ENCODE data around the gene PSORS1C1.

Gene PSORS1C1

GRCh38 chr6:31114970-31115849 lies 610 bp downstream of the PSORS1C1 start:
- H3K27me3 ChIP-seq (replicated peaks; ENCODE audit: control insufficient read depth, insufficient read depth, low read length, poor library complexity, severe bottlenecking): no peaks in the 10 kb centered on the region
- H3K9me3 ChIP-seq (ENCODE audit: control insufficient read depth, low read length): no peaks in the 10 kb centered on the region
- no peak overlapping the region for H3K4me3 ChIP-seq (ENCODE audit: insufficient read depth, low read depth, low read length, poor library complexity, severe bottlenecking)
- no peaks in the 10 kb centered on the region for H3K4me1 ChIP-seq (ENCODE audit: control insufficient read depth, insufficient read depth, low read length, poor library complexity, severe bottlenecking)
- no peak overlapping the region for H3K27ac ChIP-seq (ENCODE audit: insufficient read depth, low read length, poor library complexity, severe bottlenecking)
- no peaks in the 10 kb centered on the region for H3K36me3 ChIP-seq (ENCODE audit: control insufficient read depth, insufficient read depth, low read length)
- no peak for DNase-seq

DNA sequence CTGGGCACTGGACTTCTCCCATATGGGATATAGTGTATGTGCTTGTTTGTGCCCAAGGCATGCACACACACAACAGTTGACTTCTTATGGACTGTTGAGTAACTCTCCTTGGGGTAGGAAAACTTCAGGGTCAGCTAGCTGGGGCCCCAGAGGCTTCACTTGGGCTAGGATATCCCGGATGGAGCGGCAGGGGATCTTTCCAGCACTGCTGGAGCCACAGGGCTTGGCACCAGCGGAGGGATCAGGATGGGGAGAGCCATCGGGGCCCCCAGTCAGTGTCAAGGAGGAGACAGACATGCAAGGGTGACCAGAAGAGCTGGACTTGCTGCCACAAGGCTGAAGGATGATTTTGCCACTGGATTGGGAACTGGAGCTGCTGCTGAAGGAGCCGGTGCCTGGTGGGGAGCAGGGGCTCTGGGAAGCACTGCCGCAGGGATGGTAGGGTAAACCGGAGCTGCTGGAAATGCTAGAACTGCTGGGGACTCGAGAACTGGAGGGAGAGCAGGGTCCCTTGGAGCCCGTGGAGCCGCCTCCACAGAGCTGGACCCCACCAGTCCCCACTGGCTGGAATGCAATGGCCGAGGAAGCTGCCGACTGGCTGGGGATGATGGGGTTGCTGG lies 1.5 kb downstream of the PSORS1C1 start:
- Histone ChIP-seq H3K27me3 (replicated peaks; ENCODE audit: control insufficient read depth, insufficient read depth, low read length, poor library complexity, severe bottlenecking) (no peaks in the 10 kb centered on the region), H3K4me1 (ENCODE audit: control insufficient read depth, insufficient read depth, low read length, poor library complexity, severe bottlenecking) (no peaks in the 10 kb centered on the region), H3K27ac (ENCODE audit: insufficient read depth, low read length, poor library complexity, severe bottlenecking) (no peak overlapping the region), H3K36me3 (ENCODE audit: control insufficient read depth, insufficient read depth, low read length) (no peaks in the 10 kb centered on the region), H3K4me3 (ENCODE audit: insufficient read depth, low read depth, low read length, poor library complexity, severe bottlenecking) (no peak overlapping the region), H3K9me3 (ENCODE audit: control insufficient read depth, low read length) (no peaks in the 10 kb centered on the region)
- DNase-seq: no peak

GRCh38 chr6:31116661-31117385 lies 2.2 kb downstream of the PSORS1C1 start:
- H3K4me3 ChIP-seq (ENCODE audit: insufficient read depth, low read depth, low read length, poor library complexity, severe bottlenecking): no peak overlapping the region
- DNase-seq: no peak
- no peaks in the 10 kb centered on the region for H3K27me3 ChIP-seq (replicated peaks; ENCODE audit: control insufficient read depth, insufficient read depth, low read length, poor library complexity, severe bottlenecking)
- no peaks in the 10 kb centered on the region for H3K9me3 ChIP-seq (ENCODE audit: control insufficient read depth, low read length)
- no peaks in the 10 kb centered on the region for H3K36me3 ChIP-seq (ENCODE audit: control insufficient read depth, insufficient read depth, low read length)
- no peaks in the 10 kb centered on the region for H3K4me1 ChIP-seq (ENCODE audit: control insufficient read depth, insufficient read depth, low read length, poor library complexity, severe bottlenecking)
- H3K27ac ChIP-seq (ENCODE audit: insufficient read depth, low read length, poor library complexity, severe bottlenecking): no peak overlapping the region

GRCh38 chr6:31118178-31118577 lies 3.6 kb downstream of the PSORS1C1 start:
- Histone ChIP-seq H3K4me3 (ENCODE audit: insufficient read depth, low read depth, low read length, poor library complexity, severe bottlenecking) (no peak overlapping the region), H3K27me3 (replicated peaks; ENCODE audit: control insufficient read depth, insufficient read depth, low read length, poor library complexity, severe bottlenecking) (no peaks in the 10 kb centered on the region), H3K36me3 (ENCODE audit: control insufficient read depth, insufficient read depth, low read length) (no peaks in the 10 kb centered on the region), H3K27ac (ENCODE audit: insufficient read depth, low read length, poor library complexity, severe bottlenecking) (no peak overlapping the region), H3K9me3 (ENCODE audit: control insufficient read depth, low read length) (no peaks in the 10 kb centered on the region), H3K4me1 (ENCODE audit: control insufficient read depth, insufficient read depth, low read length, poor library complexity, severe bottlenecking) (no peaks in the 10 kb centered on the region)
- DNase-seq: no peak

DNA sequence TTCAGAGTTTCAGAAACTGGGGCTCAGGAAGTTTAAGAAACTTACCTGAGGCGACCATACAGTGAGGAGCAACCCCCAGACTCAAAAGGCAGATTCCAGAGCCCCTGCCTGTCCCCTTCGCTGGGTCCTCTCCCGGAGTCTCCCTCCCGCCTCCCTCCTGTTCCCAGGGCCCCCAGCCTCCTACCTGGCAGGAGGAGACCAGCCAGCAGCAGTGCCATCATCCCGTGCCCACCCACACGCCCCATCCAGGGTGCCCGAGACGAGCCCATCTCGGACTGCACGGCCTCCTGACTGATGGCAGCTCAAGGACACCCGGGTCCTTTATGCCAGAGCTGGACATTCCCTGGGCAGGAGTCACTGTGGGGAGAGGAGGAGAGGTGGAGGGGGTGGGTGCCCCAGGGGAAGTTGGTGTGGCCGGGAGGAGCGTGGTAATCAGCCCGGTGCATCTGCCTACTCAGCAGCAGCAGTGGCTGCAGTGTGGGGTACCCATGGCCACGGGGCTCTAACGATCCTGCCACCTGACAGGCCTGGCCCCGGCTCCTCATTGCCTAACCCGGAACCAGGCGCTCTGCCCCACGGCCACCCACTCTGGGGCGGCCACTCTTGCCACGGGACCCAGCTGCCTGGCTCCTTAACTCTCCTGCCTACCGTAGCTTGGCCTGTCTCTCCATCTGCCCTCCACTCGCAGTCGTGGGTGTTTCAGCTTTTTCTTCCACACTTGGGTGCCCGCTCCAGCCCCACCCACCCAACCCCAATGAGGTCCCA lies 5.7 kb downstream of the PSORS1C1 start, which contains the start of gene CDSN:
TSS of gene CDSN (minus strand) at position 296 of the 765 bp plus-strand sequence. CDS start at position 269, 27 bp downstream.
- no peak within 1 kb of the TSS for H3K27ac ChIP-seq (ENCODE audit: insufficient read depth, low read length, poor library complexity, severe bottlenecking)
- DNase-seq: no peak
- H3K27me3 ChIP-seq (replicated peaks; ENCODE audit: control insufficient read depth, insufficient read depth, low read length, poor library complexity, severe bottlenecking): no peaks in the 10 kb centered on the region
- H3K9me3 ChIP-seq (ENCODE audit: control insufficient read depth, low read length): no peaks in the 10 kb centered on the region
- no peak within 1 kb of the TSS for H3K4me3 ChIP-seq (ENCODE audit: insufficient read depth, low read depth, low read length, poor library complexity, severe bottlenecking)
- H3K4me1 ChIP-seq (ENCODE audit: control insufficient read depth, insufficient read depth, low read length, poor library complexity, severe bottlenecking): no peaks in the 10 kb centered on the region
- H3K36me3 ChIP-seq (ENCODE audit: control insufficient read depth, insufficient read depth, low read length): no peaks in the 10 kb centered on the region

DNA sequence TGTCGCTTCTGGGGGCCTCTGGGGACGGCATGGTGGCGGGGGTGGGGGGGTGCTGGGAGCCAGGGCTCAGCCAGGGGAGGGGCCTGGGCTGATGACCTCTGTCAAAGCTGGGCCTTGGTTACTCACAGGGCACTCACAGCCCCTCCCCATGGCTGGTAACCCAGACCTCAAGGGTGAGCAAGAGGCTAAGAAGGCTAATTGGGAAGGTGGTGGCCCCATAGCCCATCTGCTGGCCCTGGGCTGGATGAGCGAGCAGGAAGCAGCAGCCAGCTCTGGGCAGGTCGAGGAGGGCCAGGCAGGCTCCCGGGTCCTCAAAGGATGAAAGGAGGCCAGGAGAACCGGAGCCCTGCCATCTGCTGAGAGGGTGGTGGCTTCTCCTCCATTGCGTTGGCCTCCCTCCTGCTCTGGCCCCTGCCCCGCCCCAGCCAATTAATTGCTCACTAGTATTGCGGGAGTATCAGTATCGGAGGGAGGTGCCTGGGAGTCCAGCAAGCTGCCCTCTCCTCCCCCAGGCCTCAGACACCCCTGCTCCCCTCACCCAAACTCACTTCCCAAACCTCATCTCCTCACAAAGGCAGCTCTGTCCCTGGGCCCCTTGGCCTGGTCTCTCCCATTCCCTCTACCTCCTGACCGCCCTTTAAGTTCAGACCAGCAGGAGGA lies 6.7 kb downstream of the PSORS1C1 start:
- DNase-seq: no peak
- H3K4me3 ChIP-seq (ENCODE audit: insufficient read depth, low read depth, low read length, poor library complexity, severe bottlenecking): no peak overlapping the region
- H3K9me3 ChIP-seq (ENCODE audit: control insufficient read depth, low read length): no peaks in the 10 kb centered on the region
- H3K27me3 ChIP-seq (replicated peaks; ENCODE audit: control insufficient read depth, insufficient read depth, low read length, poor library complexity, severe bottlenecking): no peaks in the 10 kb centered on the region
- H3K27ac ChIP-seq (ENCODE audit: insufficient read depth, low read length, poor library complexity, severe bottlenecking): no peak overlapping the region
- H3K4me1 ChIP-seq (ENCODE audit: control insufficient read depth, insufficient read depth, low read length, poor library complexity, severe bottlenecking): no peaks in the 10 kb centered on the region
- H3K36me3 ChIP-seq (ENCODE audit: control insufficient read depth, insufficient read depth, low read length): no peaks in the 10 kb centered on the region

DNA sequence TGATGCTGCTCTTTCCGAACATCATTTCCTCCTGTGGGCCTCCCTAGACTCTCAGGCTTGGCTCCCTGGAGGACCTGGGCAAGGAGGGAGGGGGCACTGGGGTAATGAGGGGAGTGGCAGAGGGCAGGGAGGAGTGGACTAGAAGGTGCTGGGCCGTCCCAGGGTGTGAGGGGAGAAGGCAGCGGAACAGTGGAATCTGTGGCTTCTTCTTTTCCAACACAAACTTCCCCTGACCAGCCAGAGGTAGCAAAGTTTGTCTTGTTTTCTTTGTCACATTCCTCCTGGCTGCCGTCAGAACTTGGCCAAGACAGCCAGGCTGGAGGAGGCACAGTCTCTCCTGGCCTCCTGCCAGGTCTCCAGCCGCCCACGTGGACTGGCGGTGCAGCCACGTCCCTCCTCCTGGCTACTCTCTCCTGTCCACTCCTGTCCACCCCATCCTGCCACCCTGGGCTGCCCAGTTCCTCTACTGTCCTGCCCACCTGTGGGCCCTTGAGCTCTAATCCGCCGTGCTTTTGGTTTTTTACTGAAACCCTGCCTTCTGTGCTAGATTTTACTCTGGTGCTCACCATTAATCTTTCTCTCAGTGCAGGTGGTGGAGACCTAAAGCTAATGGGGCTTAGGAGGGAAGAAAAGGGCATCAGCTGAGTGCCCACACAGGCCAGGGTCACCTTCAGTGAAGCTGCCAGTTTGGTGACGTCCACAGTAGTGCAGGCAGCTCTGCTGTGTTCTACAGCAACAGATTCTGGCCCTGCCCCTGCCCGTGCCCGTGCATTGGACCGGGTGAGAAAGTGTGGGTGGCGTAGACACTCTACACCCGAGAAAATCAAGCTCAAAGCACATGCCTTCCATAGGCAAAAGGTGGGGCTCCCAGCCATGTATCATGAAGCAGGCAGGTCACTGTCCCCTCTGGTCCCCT lies 8.4 kb downstream of the PSORS1C1 start:
- no peaks in the 10 kb centered on the region for H3K4me1 ChIP-seq (ENCODE audit: control insufficient read depth, insufficient read depth, low read length, poor library complexity, severe bottlenecking)
- no peak overlapping the region for H3K27ac ChIP-seq (ENCODE audit: insufficient read depth, low read length, poor library complexity, severe bottlenecking)
- no peaks in the 10 kb centered on the region for H3K9me3 ChIP-seq (ENCODE audit: control insufficient read depth, low read length)
- H3K36me3 ChIP-seq (ENCODE audit: control insufficient read depth, insufficient read depth, low read length): no peaks in the 10 kb centered on the region
- no peak overlapping the region for H3K4me3 ChIP-seq (ENCODE audit: insufficient read depth, low read depth, low read length, poor library complexity, severe bottlenecking)
- DNase-seq: no peak
- no peaks in the 10 kb centered on the region for H3K27me3 ChIP-seq (replicated peaks; ENCODE audit: control insufficient read depth, insufficient read depth, low read length, poor library complexity, severe bottlenecking)

DNA sequence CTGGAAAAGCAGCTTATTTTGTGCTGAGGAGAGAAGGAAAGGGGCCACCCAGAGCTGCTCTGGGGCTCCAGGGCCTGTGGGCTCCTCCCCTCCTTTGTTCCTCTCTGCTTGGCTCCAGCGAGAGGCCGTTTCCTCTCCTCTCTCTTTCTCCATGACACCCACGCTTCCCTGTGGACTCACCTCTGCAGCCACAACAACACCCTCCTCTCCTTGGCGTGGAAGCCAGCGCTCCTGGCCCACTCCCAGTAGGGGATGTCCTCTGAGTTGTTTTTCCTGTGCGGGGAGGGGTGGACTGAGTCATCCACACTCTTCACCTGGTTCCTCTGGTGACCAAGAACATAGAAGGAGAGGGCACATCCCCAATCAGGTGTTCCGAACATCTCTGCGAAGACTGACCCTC lies 10.6 kb downstream of the PSORS1C1 start:
- no peak overlapping the region for H3K27ac ChIP-seq (ENCODE audit: insufficient read depth, low read length, poor library complexity, severe bottlenecking)
- no peak for DNase-seq
- no peaks in the 10 kb centered on the region for H3K36me3 ChIP-seq (ENCODE audit: control insufficient read depth, insufficient read depth, low read length)
- no peak overlapping the region for H3K4me3 ChIP-seq (ENCODE audit: insufficient read depth, low read depth, low read length, poor library complexity, severe bottlenecking)
- H3K4me1 ChIP-seq (ENCODE audit: control insufficient read depth, insufficient read depth, low read length, poor library complexity, severe bottlenecking): no peaks in the 10 kb centered on the region
- no peaks in the 10 kb centered on the region for H3K27me3 ChIP-seq (replicated peaks; ENCODE audit: control insufficient read depth, insufficient read depth, low read length, poor library complexity, severe bottlenecking)
- no peaks in the 10 kb centered on the region for H3K9me3 ChIP-seq (ENCODE audit: control insufficient read depth, low read length)
